Measurements from ENCODE around the gene OTOP2. TPM values are rescaled to one million over a fixed set of nuclear protein-coding genes. Genes with fewer than 3 reads are reported as not detected.
A peak's percentile ranks its signal among the peaks of the same experiment; 100 is the strongest.
"Not testable (repeated sequence)": the region's sequence is repeated elsewhere in the genome, so short reads cannot be mapped to it uniquely, and the experiment has no call there.

Gene OTOP2
- polyA plus RNA-seq, 3 donors = 0.05 TPM; not detected in 2

DNA sequence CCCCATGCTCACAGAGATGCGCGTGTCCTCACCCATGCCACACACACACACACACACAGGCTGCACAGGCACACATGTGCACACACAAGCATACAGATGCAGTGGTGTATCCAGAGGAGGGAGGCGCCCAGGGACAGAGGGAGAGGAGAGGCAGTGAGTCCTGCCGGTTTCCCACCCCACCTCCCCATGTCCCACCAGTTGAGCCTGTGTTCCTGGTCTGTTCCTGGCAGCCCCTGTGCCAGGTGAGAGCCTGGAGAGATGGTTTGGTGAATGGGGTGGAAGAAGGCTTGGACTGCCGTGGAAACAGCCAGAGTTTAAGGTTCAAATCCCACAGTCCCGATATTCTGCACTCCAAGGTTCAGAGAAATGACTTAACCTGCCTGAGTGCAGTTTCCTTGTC, 20.4 kb upstream of the OTOP2 start:
- Histone ChIP-seq H3K9ac (ENCODE audit: insufficient read depth, low read length, poor library complexity, severe bottlenecking) (no peak overlapping the region), H4K20me1 (ENCODE audit: insufficient read depth, low read length) (no peaks in the 10 kb centered on the region), H3K27ac (ENCODE audit: low read depth in 1 of 2, low read length in 2 of 2) (no peak overlapping the region), H2AFZ (ENCODE audit: insufficient read depth, low read depth, low read length, poor library complexity, severe bottlenecking) (no peak overlapping the region), H3K9me3 (replicated peaks in 1 of 2; ENCODE audit: control insufficient read depth in 1 of 2, insufficient read depth in 1 of 2, low read length in 2 of 2) (no peaks in the 10 kb centered on the region), H3K4me3 (replicated peaks in 1 of 3; ENCODE audit: low read depth in 2 of 3, low read length in 3 of 3) (no peak overlapping the region), H3K36me3 (replicated peaks in 1 of 2; ENCODE audit: control insufficient read depth in 1 of 2, insufficient read depth in 2 of 2, low read length in 2 of 2) (no peaks in the 10 kb centered on the region), H3K4me1 (ENCODE audit: control insufficient read depth in 1 of 2, insufficient read depth in 2 of 2, low read length in 2 of 2) (no peaks in the 10 kb centered on the region), H3K4me2 (replicated peaks; ENCODE audit: extremely low read depth, low read length, poor library complexity, severe bottlenecking) (no peak overlapping the region), H3K27me3 (ENCODE audit: control insufficient read depth in 2 of 2, insufficient read depth in 2 of 2, low read length in 2 of 2) (peaks cover 0 to 19% of the 10 kb centered on the region in 2 donors), H3K79me2 (ENCODE audit: insufficient read depth, low read length) (no peaks in the 10 kb centered on the region)
- intact Hi-C loops (cut with micrococcal nuclease) = no loop called here
- Mint-ChIP-seq H3K4me1 (peaks cover 2% of the 10 kb centered on the region), H3K4me3 (no peak overlapping the region), H3K9me3 (peaks cover 0 to 7% (median 2%) of the 10 kb centered on the region in 7 donors), H3K27ac (peak overlapping the region in 1 of 7 donors; percentile 62), H3K27me3 (ENCODE audit: low read depth in 3 of 3) (peaks cover 28 to 44% (median 37%) of the 10 kb centered on the region in 3 donors), H3K36me3 (no peaks in the 10 kb centered on the region)
- no peak for DNase-seq
- no peak for TF ChIP-seq CTCF (IDR thresholded peaks at IDR 0.05)
- WGBS (ENCODE audit: insufficient coverage) = 79% methylated on average over 2 of the region's 6 CpGs

DNA sequence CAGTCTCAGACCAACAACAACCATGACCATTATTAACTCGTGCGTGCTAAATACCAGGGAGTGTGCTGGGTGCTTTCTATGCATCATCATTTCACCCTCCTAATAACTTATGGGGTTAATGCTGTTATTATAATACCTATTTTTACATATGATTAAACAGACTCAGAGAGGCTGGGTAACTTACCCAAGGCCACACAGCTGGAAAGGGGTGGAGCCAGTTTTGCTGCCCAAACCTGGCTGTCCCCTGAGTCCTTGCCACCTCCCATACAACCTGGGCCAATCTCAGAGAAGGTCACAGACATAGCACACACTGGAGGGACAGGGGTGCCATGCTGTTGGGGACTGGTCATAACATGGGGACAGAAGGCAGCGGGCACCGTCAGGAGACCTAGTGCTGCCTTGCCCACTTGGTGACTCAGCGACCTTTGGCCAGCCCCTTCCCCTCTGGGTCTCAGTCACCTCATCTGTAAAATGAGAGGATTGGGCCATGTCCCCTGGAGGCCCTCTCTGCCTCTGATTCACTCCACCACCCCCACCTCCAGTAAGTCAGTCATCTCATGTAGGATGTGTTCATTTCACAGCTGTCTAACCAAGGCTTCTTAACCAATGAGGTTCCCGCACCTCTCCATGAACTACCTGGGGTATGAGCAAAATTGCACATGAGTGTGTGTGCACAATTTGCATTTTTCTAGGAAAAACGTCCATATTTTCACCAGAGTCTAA, 19.2 kb upstream of the OTOP2 start:
- Mint-ChIP-seq H3K27me3 (ENCODE audit: low read depth in 3 of 3) (peaks cover 25 to 41% (median 39%) of the 10 kb centered on the region in 3 donors), H3K36me3 (no peaks in the 10 kb centered on the region), H3K4me1 (peaks cover 4% of the 10 kb centered on the region), H3K4me3 (peak overlapping the region in 1 of 2 donors; percentile 15), H3K27ac (no peak overlapping the region), H3K9me3 (peaks cover 0 to 13% (median 2%) of the 10 kb centered on the region in 7 donors)
- 83% methylated on average over 3 of the region's 7 CpGs for WGBS (ENCODE audit: insufficient coverage)
- Histone ChIP-seq H4K20me1 (ENCODE audit: insufficient read depth, low read length) (no peaks in the 10 kb centered on the region), H3K79me2 (ENCODE audit: insufficient read depth, low read length) (no peaks in the 10 kb centered on the region), H3K4me3 (replicated peaks in 1 of 3; ENCODE audit: low read depth in 2 of 3, low read length in 3 of 3) (no peak overlapping the region), H3K4me1 (ENCODE audit: control insufficient read depth in 1 of 2, insufficient read depth in 2 of 2, low read length in 2 of 2) (no peaks in the 10 kb centered on the region), H3K27ac (ENCODE audit: low read depth in 1 of 2, low read length in 2 of 2) (no peak overlapping the region), H3K4me2 (replicated peaks; ENCODE audit: extremely low read depth, low read length, poor library complexity, severe bottlenecking) (no peak overlapping the region), H3K9me3 (replicated peaks in 1 of 2; ENCODE audit: control insufficient read depth in 1 of 2, insufficient read depth in 1 of 2, low read length in 2 of 2) (no peaks in the 10 kb centered on the region), H2AFZ (ENCODE audit: insufficient read depth, low read depth, low read length, poor library complexity, severe bottlenecking) (no peak overlapping the region), H3K27me3 (ENCODE audit: control insufficient read depth in 2 of 2, insufficient read depth in 2 of 2, low read length in 2 of 2) (peaks cover 0 to 19% of the 10 kb centered on the region in 2 donors), H3K9ac (ENCODE audit: insufficient read depth, low read length, poor library complexity, severe bottlenecking) (no peak overlapping the region), H3K36me3 (replicated peaks in 1 of 2; ENCODE audit: control insufficient read depth in 1 of 2, insufficient read depth in 2 of 2, low read length in 2 of 2) (no peaks in the 10 kb centered on the region)
- intact Hi-C loops (cut with micrococcal nuclease) = no loop called here
- no peak for DNase-seq
- TF ChIP-seq CTCF (IDR thresholded peaks at IDR 0.05) = no peak

GRCh38 chr17:74906214-74906793, 17.8 kb upstream of the OTOP2 start:
- H3K36me3 Mint-ChIP-seq; H3K4me1 ChIP-seq (ENCODE audit: control insufficient read depth in 1 of 2, insufficient read depth in 2 of 2, low read length in 2 of 2); H2AFZ ChIP-seq (ENCODE audit: insufficient read depth, low read depth, low read length, poor library complexity, severe bottlenecking); H3K36me3 ChIP-seq (replicated peaks in 1 of 2; ENCODE audit: control insufficient read depth in 1 of 2, insufficient read depth in 2 of 2, low read length in 2 of 2); DNase-seq; H3K4me3 Mint-ChIP-seq; intact Hi-C loops (cut with micrococcal nuclease); H3K9ac ChIP-seq (ENCODE audit: insufficient read depth, low read length, poor library complexity, severe bottlenecking); H3K79me2 ChIP-seq (ENCODE audit: insufficient read depth, low read length); H3K4me1 Mint-ChIP-seq; H3K4me2 ChIP-seq (replicated peaks; ENCODE audit: extremely low read depth, low read length, poor library complexity, severe bottlenecking); H3K4me3 ChIP-seq (replicated peaks in 1 of 3; ENCODE audit: low read depth in 2 of 3, low read length in 3 of 3); H3K9me3 ChIP-seq (replicated peaks in 1 of 2; ENCODE audit: control insufficient read depth in 1 of 2, insufficient read depth in 1 of 2, low read length in 2 of 2); H4K20me1 ChIP-seq (ENCODE audit: insufficient read depth, low read length); H3K27ac ChIP-seq (ENCODE audit: low read depth in 1 of 2, low read length in 2 of 2); H3K27ac Mint-ChIP-seq: not testable (repeated sequence)
- peaks cover 0 to 15% of the 10 kb centered on the region in 2 donors for H3K27me3 ChIP-seq (ENCODE audit: control insufficient read depth in 2 of 2, insufficient read depth in 2 of 2, low read length in 2 of 2)
- Mint-ChIP-seq H3K9me3 (peaks cover 0 to 13% (median 2%) of the 10 kb centered on the region in 7 donors), H3K27me3 (ENCODE audit: low read depth in 3 of 3) (peaks cover 25 to 36% (median 36%) of the 10 kb centered on the region in 3 donors)
- WGBS (ENCODE audit: insufficient coverage) = 94% methylated on average over 2 of the region's 6 CpGs
